Activated T-cell treated with anti-CD3 and anti-CD28 coated beads for 4 hours (primary cell): ENCODE results near the gene CFAP141.
"Not testable (repeated sequence)": the region's sequence is repeated elsewhere in the genome, so short reads cannot be mapped to it uniquely, and the experiment has no call there.

Source experiments
- DNase-seq: peaks from one replicate; pipeline ENCODE4 v3.0.0-alpha.2; 2020

The CFAP141 gene

GRCh38 chr1:154207262-154207661, 1.1 kb upstream of the CFAP141 start:
- DNase-seq, result no peak

GRCh38 chr1:154205778-154206177, 355 bp downstream of the CFAP141 start:
- not testable (repeated sequence) for DNase-seq

- DNase-seq, result no peak
These were observed 6.6 kb downstream of the CFAP141 start for GRCh38 chr1:154199563-154199879.

- DNase-seq, result peak; percentile 54
These were observed 7.2 kb downstream of the CFAP141 start for GRCh38 chr1:154198756-154199562.

GRCh38 chr1:154193821-154194220, 12.3 kb downstream of the CFAP141 start:
- DNase-seq, result no peak

GRCh38 chr1:154192476-154192875, 13.7 kb downstream of the CFAP141 start:
- DNase-seq, result no peak

- DNase-seq, result no peak
These were observed 14.1 kb downstream of the CFAP141 start, which contains the start of gene TPM3 for GRCh38 chr1:154191990-154192461. Gene TPM3, minus strand, starts transcription at chr1:154192100. Its CDS starts 82 bp downstream, at chr1:154192018.

GRCh38 chr1:154190550-154190949, 15.6 kb downstream of the CFAP141 start:
- no peak for DNase-seq

- DNase-seq, result no peak
These were observed 19.2 kb downstream of the CFAP141 start for GRCh38 chr1:154186852-154187501.

- DNase-seq, result peak; percentile 42
These were observed 20.0 kb downstream of the CFAP141 start for GRCh38 chr1:154186177-154186576.

GRCh38 chr1:154183046-154183915, 22.9 kb downstream of the CFAP141 start:
- DNase-seq, result peak; percentile 94

GRCh38 chr1:154182344-154183045, 23.6 kb downstream of the CFAP141 start:
- DNase-seq, result peak; percentile 47

GRCh38 chr1:154181944-154182343, 24.2 kb downstream of the CFAP141 start:
- no peak for DNase-seq

GRCh38 chr1:154179946-154180687, 26.0 kb downstream of the CFAP141 start:
- DNase-seq, result no peak

- no peak for DNase-seq
These were observed 27.0 kb downstream of the CFAP141 start for GRCh38 chr1:154178911-154179811.

GRCh38 chr1:154178013-154178412, 28.1 kb downstream of the CFAP141 start:
- peak; percentile 23 for DNase-seq

GRCh38 chr1:154176337-154176736, 29.8 kb downstream of the CFAP141 start:
- no peak for DNase-seq

GRCh38 chr1:154174654-154175053, 31.5 kb downstream of the CFAP141 start:
- DNase-seq, result no peak

GRCh38 chr1:154171880-154172279, 34.3 kb downstream of the CFAP141 start:
- DNase-seq, result no peak

GRCh38 chr1:154171223-154171583, 34.9 kb downstream of the CFAP141 start:
- DNase-seq, result no peak
